Stomach smooth muscle (tissue), 2 donors: Measurements from ENCODE around the gene ARMC5.

ENCODE experiments used
- H3K27ac ChIP-seq: one replicate; pipeline ENCODE4 v1.7.0; 2013; ENCODE audit warnings: mild to moderate bottlenecking, low read length, inconsistent platforms
- H3K27me3 ChIP-seq, 2 donors: one replicate each; pipeline ENCODE4 v1.7.0; 2013; ENCODE audit warnings: low read length in 2 of 2; ENCODE audit not compliant: insufficient read depth in 2 of 2, control insufficient read depth in 1 of 2
- H3K36me3 ChIP-seq, 2 donors: one replicate each; pipeline ENCODE4 v1.7.0; 2013; ENCODE audit warnings: low read length in 2 of 2; ENCODE audit not compliant: control insufficient read depth in 2 of 2, insufficient read depth in 2 of 2
- H3K4me1 ChIP-seq: one replicate; pipeline ENCODE4 v1.7.0; 2013; ENCODE audit warnings: low read length; ENCODE audit not compliant: control insufficient read depth, insufficient read depth
- H3K4me3 ChIP-seq, 2 donors: one replicate each; pipeline ENCODE4 v1.7.0; 2013; ENCODE audit warnings: low read length in 2 of 2
- H3K9ac ChIP-seq, 2 donors: one replicate each; pipeline ENCODE4 v1.7.0; 2013; ENCODE audit warnings: low read length in 2 of 2, mild to moderate bottlenecking in 1 of 2
- H3K9me3 ChIP-seq, 2 donors: one replicate each; pipeline ENCODE4 v1.7.0; 2013; ENCODE audit warnings: low read length in 2 of 2; ENCODE audit not compliant: control insufficient read depth in 2 of 2
- donor health status: healthy.
- donor health status: Pancreatic carcinoma.

Gene ARMC5

GRCh38 chr16:31471875-31472708, 12.8 kb downstream of the ARMC5 start, which contains the start of gene TGFB1I1:
TSS of gene TGFB1I1 (plus strand) at chr16:31472152. CDS start at chr16:31472189, 37 bp downstream.
- peaks cover 21 to 26% of the 10 kb centered on the region in 2 donors for H3K36me3 ChIP-seq
- peak within 1 kb of the TSS; percentile 98 to 99 for H3K9ac ChIP-seq
- no peaks in the 10 kb centered on the region for H3K9me3 ChIP-seq
- H3K4me1 ChIP-seq: peaks cover 54% of the 10 kb centered on the region
- H3K27me3 ChIP-seq: no peaks in the 10 kb centered on the region
- peak within 1 kb of the TSS; percentile 99 for H3K27ac ChIP-seq
- H3K4me3 ChIP-seq: peak within 1 kb of the TSS; percentile 96

GRCh38 chr16:31472709-31473203, 13.5 kb downstream of the ARMC5 start:
- Histone ChIP-seq H3K36me3 (peaks cover 23 to 25% of the 10 kb centered on the region in 2 donors), H3K27me3 (no peaks in the 10 kb centered on the region), H3K9ac (peak overlapping the region; percentile 97 to 98), H3K9me3 (no peaks in the 10 kb centered on the region), H3K4me1 (peaks cover 60% of the 10 kb centered on the region), H3K4me3 (peak overlapping the region; percentile 96), H3K27ac (peak overlapping the region; percentile 99)

- H3K4me3 ChIP-seq: peak overlapping the region; percentile 60 to 96
- H3K9ac ChIP-seq: no peak overlapping the region
- peak overlapping the region; percentile 99 for H3K27ac ChIP-seq
- H3K36me3 ChIP-seq: peaks cover 24 to 29% of the 10 kb centered on the region in 2 donors
- no peaks in the 10 kb centered on the region for H3K9me3 ChIP-seq
- no peaks in the 10 kb centered on the region for H3K27me3 ChIP-seq
- H3K4me1 ChIP-seq: peaks cover 61% of the 10 kb centered on the region
These were observed 14.1 kb downstream of the ARMC5 start for GRCh38 chr16:31473264-31473984.

GRCh38 chr16:31474173-31474714, 14.9 kb downstream of the ARMC5 start:
- H3K27ac ChIP-seq: peak overlapping the region; percentile 99
- peak overlapping the region in 1 of 2 donors; percentile 96 for H3K4me3 ChIP-seq
- H3K4me1 ChIP-seq: peaks cover 61% of the 10 kb centered on the region
- no peaks in the 10 kb centered on the region for H3K9me3 ChIP-seq
- H3K36me3 ChIP-seq: peaks cover 24 to 32% of the 10 kb centered on the region in 2 donors
- H3K27me3 ChIP-seq: no peaks in the 10 kb centered on the region
- H3K9ac ChIP-seq: no peak overlapping the region

GRCh38 chr16:31474773-31475738, 15.8 kb downstream of the ARMC5 start:
- Histone ChIP-seq H3K9me3 (no peaks in the 10 kb centered on the region), H3K4me3 (no peak overlapping the region), H3K27me3 (no peaks in the 10 kb centered on the region), H3K9ac (no peak overlapping the region), H3K27ac (peak overlapping the region; percentile 99), H3K36me3 (peaks cover 24 to 32% of the 10 kb centered on the region in 2 donors), H3K4me1 (peaks cover 61% of the 10 kb centered on the region)

- peak overlapping the region; percentile 67 for H3K27ac ChIP-seq
These were observed 16.6 kb downstream of the ARMC5 start for GRCh38 chr16:31475946-31476302.

GRCh38 chr16:31476303-31477219, 17.3 kb downstream of the ARMC5 start:
- H3K27me3 ChIP-seq: no peaks in the 10 kb centered on the region
- H3K36me3 ChIP-seq: peaks cover 24 to 32% of the 10 kb centered on the region in 2 donors
- peak overlapping the region in 1 of 2 donors; percentile 29 for H3K4me3 ChIP-seq
- H3K9me3 ChIP-seq: no peaks in the 10 kb centered on the region
- H3K9ac ChIP-seq: no peak overlapping the region
- peaks cover 53% of the 10 kb centered on the region for H3K4me1 ChIP-seq
- peak overlapping the region; percentile 67 for H3K27ac ChIP-seq

More at GRCh38 chr16:31475946-31476302, 16.6 kb downstream of the ARMC5 start:
- Histone ChIP-seq H3K27me3 (no peaks in the 10 kb centered on the region), H3K4me3 (no peak overlapping the region), H3K9ac (no peak overlapping the region), H3K36me3 (peaks cover 24 to 32% of the 10 kb centered on the region in 2 donors), H3K9me3 (no peaks in the 10 kb centered on the region), H3K4me1 (peaks cover 58% of the 10 kb centered on the region)

- Histone ChIP-seq H3K4me3 (peak overlapping the region in 1 of 2 donors; percentile 29), H3K4me1 (peaks cover 49% of the 10 kb centered on the region)
These were observed 18.2 kb downstream of the ARMC5 start for GRCh38 chr16:31477220-31478216.

More at GRCh38 chr16:31477220-31478216, 18.2 kb downstream of the ARMC5 start:
- no peaks in the 10 kb centered on the region for H3K9me3 ChIP-seq
- no peak overlapping the region for H3K9ac ChIP-seq
- H3K36me3 ChIP-seq: peaks cover 24 to 32% of the 10 kb centered on the region in 2 donors
- H3K27me3 ChIP-seq: no peaks in the 10 kb centered on the region
- H3K27ac ChIP-seq: peak overlapping the region; percentile 37
